Endothelial cell of umbilical vein (primary cell): Measurements from ENCODE around the gene ACSS2. TPM values are rescaled to one million over a fixed set of nuclear protein-coding genes. Genes with fewer than 3 reads are reported as not detected.

Source experiments
- BruUV-seq: library from RNA; stranded (reverse); fragments of 400-500 nt; replicated peaks from 2 replicates; lab custom pipeline; 2021; lab: Mats Ljungman, UMichigan
- CTCF ChIA-PET: fragments of 300-600, 350-600 bp; sonication (Branson Sonifier 250); formaldehyde crosslinking; loops from one replicate; lab custom pipeline; 2021; ENCODE audit warnings: antibody characterized with exemption, inconsistent platforms; lab: Charles Lee
- POLR2A ChIA-PET: fragments of 300-600, 350-600 bp; sonication (Branson Sonifier 250); formaldehyde crosslinking; loops from one replicate; lab custom pipeline; 2021; ENCODE audit warnings: antibody characterized with exemption, inconsistent platforms; lab: Charles Lee
- DNase-seq: peaks from one replicate; pipeline ENCODE4 v3.0.0-alpha.2; 2011; ENCODE audit warnings: low read depth, low spot score
- FAIRE-seq: peaks from 2 replicates; lab custom pipeline; 2011; peaks lifted over from hg19 to GRCh38; lab: Jason Lieb, UNC
- H2AFZ ChIP-seq: 2 replicates; pipeline ENCODE4 v1.6.0; 2012; ENCODE audit warnings: low read depth, low read length, control low read depth, inconsistent platforms
- H3K27ac ChIP-seq: 2 replicates; pipeline ENCODE4 v1.5.1; 2011; ENCODE audit warnings: low read depth, mild to moderate bottlenecking, control low read depth, low read length, moderate library complexity; ENCODE audit not compliant: insufficient read depth
- H3K27me3 ChIP-seq, 2 experiments: 2 replicates each; pipeline versions ENCODE4 v1.6.0 to v1.6.1; 2011; ENCODE audit warnings: low read length in 2 of 2, mixed read lengths in 1 of 2; ENCODE audit not compliant: control insufficient read depth in 2 of 2, insufficient read depth in 2 of 2
- H3K36me3 ChIP-seq, 2 experiments: 2 replicates in 1 of 2; 3 replicates in 1 of 2; pipeline ENCODE4 v1.5.1; 2011; ENCODE audit warnings: low read length in 2 of 2, mild to moderate bottlenecking in 1 of 2, moderate library complexity in 1 of 2; ENCODE audit not compliant: control insufficient read depth in 2 of 2, insufficient read depth in 2 of 2; ENCODE audit errors: extremely low read depth in 1 of 2
- H3K4me1 ChIP-seq: 3 replicates; pipeline ENCODE4 v1.5.1; 2011; ENCODE audit warnings: mild to moderate bottlenecking, low read length; ENCODE audit not compliant: control insufficient read depth, insufficient read depth; ENCODE audit errors: extremely low read depth
- H3K4me2 ChIP-seq: 2 replicates; pipeline ENCODE4 v1.6.1; 2011; ENCODE audit warnings: low read length, control low read depth, mixed read lengths; ENCODE audit not compliant: insufficient read depth
- H3K4me3 ChIP-seq, 3 experiments: fragments of 200-600 bp in 1 of 3; sonication (generic), shearing (Covaris generic) in 1 of 3; replicated peaks in 1 of 3; 2 replicates each; pipeline ENCODE4 v1.5.1; 2011 to 2016; ENCODE audit warnings: control low read depth in 3 of 3, low read length in 3 of 3, mild to moderate bottlenecking in 2 of 3, inconsistent platforms in 1 of 3, low read depth in 1 of 3, moderate library complexity in 1 of 3; ENCODE audit not compliant: insufficient read depth in 1 of 3
- H3K79me2 ChIP-seq: 2 replicates; pipeline ENCODE4 v1.6.0; 2012; ENCODE audit warnings: low read length, inconsistent platforms; ENCODE audit not compliant: control insufficient read depth, insufficient read depth
- H3K9ac ChIP-seq: replicated peaks from 2 replicates; pipeline ENCODE3; 2011; ENCODE audit warnings: low read length, control low read depth; ENCODE audit not compliant: insufficient read depth; ENCODE audit errors: extremely low read depth
- H3K9me1 ChIP-seq: replicated peaks from 3 replicates; pipeline ENCODE4 v1.6.0; 2011; ENCODE audit warnings: mild to moderate bottlenecking, low read length; ENCODE audit not compliant: control insufficient read depth, insufficient read depth; ENCODE audit errors: extremely low read depth
- H3K9me3 ChIP-seq: replicated peaks from 2 replicates; pipeline ENCODE4 v1.5.1; 2012; ENCODE audit warnings: low read length, inconsistent platforms; ENCODE audit not compliant: control insufficient read depth, insufficient read depth
- H4K20me1 ChIP-seq: replicated peaks from 2 replicates; pipeline ENCODE3; 2011; ENCODE audit warnings: mild to moderate bottlenecking, low read length; ENCODE audit not compliant: control insufficient read depth, insufficient read depth; ENCODE audit errors: extremely low read depth
- EZH2 ChIP-seq: IDR thresholded peaks from 2 replicates; pipeline ENCODE4 v1.6.1; 2012; ENCODE audit warnings: borderline replicate concordance, low read depth, mild to moderate bottlenecking, moderate library complexity, low read length, inconsistent platforms; ENCODE audit not compliant: severe bottlenecking
- FOS ChIP-seq: IDR thresholded peaks from 2 replicates; pipeline ENCODE4 v1.6.1; 2011; ENCODE audit warnings: mild to moderate bottlenecking, low read length, moderate library complexity, borderline replicate concordance; ENCODE audit not compliant: insufficient read depth
- GATA2 ChIP-seq: IDR thresholded peaks from 2 replicates; pipeline ENCODE4 v1.7.0; 2011; ENCODE audit warnings: low read depth, mild to moderate bottlenecking, moderate library complexity, mixed read lengths, low read length; ENCODE audit not compliant: insufficient read length, insufficient read depth
- JUN ChIP-seq: IDR thresholded peaks from 2 replicates; pipeline ENCODE4 v1.6.1; 2011; ENCODE audit warnings: borderline replicate concordance, low read depth; ENCODE audit not compliant: insufficient read length, insufficient read depth
- MYC ChIP-seq: IDR thresholded peaks from one replicate; pipeline ENCODE4 v1.6.1; 2011; ENCODE audit warnings: mild to moderate bottlenecking, low read depth, low read length
- POLR2A ChIP-seq: IDR thresholded peaks from 2 replicates; pipeline ENCODE4 v1.6.1; 2012; ENCODE audit warnings: low read depth, mild to moderate bottlenecking, control low read depth, low read length
- POLR2AphosphoS5 ChIP-seq: IDR thresholded peaks from 2 replicates; pipeline ENCODE4 v1.6.1; 2012; ENCODE audit warnings: low read depth, mild to moderate bottlenecking, control low read depth, low read length, moderate library complexity; ENCODE audit not compliant: insufficient read depth
- dilution Hi-C: fragments of 300-500 bp; cut with MboI; formaldehyde crosslinking; loops from one replicate; pipeline ENCODE4 v1.15.0; 2019; ENCODE audit warnings: low sequenced_read_pairs; ENCODE audit not compliant: extremely low pct_ligation_motif_present
- intact Hi-C: fragments of 100-400 bp; cut with micrococcal nuclease; formaldehyde crosslinking; loops from one replicate; pipeline ENCODE4 v1.10.0; 2022
- polyA plus RNA-seq, 4 experiments: library from polyadenylated mRNA; depleted of rRNA in 3 of 4; stranded (reverse) in 3 of 4; unstranded in 1 of 4; fragments of >200 nt; gene quantifications; 2 replicates each; pipeline versions ENCODE4 v1.2.1 to v1.2.3, GENCODE V29; 2011 to 2012; ENCODE audit warnings: missing spikeins in 1 of 4
- total RNA-seq: library from RNA; stranded (reverse); gene quantifications from 2 replicates; pipeline ENCODE4 v1.2.3, GENCODE V29; 2021
- TF ChIP-seq, protein P1 (sequence below): IDR thresholded peaks from 2 replicates; pipeline ENCODE4 v1.6.1; 2011; ENCODE audit not compliant: insufficient read depth, insufficient read length
- TF ChIP-seq, protein P2 (sequence below), 2 donors: IDR thresholded peaks; 1 replicate in 1 of 2; 2 replicates in 1 of 2; pipeline ENCODE4 v1.5.1; 2011; ENCODE audit warnings: low read length in 2 of 2, mild to moderate bottlenecking in 2 of 2, moderate library complexity in 2 of 2, control low read depth in 1 of 2, inconsistent platforms in 1 of 2, low read depth in 1 of 2; ENCODE audit not compliant: insufficient read depth in 1 of 2; ENCODE audit errors: extremely low read depth in 1 of 2

Gene ACSS2
- total and polyA plus RNA-seq, 2 donors (not counting 3 experiments of a cell fraction or from before 2014, with no cell fraction given) = 40.7 to 42.3 TPM

GRCh38 chr20:34883809-34884208, 7.4 kb downstream of the ACSS2 start:
- no peak overlapping the region for H3K4me3 ChIP-seq
- FAIRE-seq = no peak
- BruUV-seq = no TSS peak
- no peak overlapping the region for H3K27ac ChIP-seq
- TF ChIP-seq JUN (no peak), MYC (no peak), FOS (no peak), POLR2AphosphoS5 (no peak), POLR2A (no peak), EZH2 (no peak), GATA2 (no peak)
- TF ChIP-seq, protein P1, sequence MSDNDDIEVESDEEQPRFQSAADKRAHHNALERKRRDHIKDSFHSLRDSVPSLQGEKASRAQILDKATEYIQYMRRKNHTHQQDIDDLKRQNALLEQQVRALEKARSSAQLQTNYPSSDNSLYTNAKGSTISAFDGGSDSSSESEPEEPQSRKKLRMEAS = no peak
- TF ChIP-seq, protein P2, sequence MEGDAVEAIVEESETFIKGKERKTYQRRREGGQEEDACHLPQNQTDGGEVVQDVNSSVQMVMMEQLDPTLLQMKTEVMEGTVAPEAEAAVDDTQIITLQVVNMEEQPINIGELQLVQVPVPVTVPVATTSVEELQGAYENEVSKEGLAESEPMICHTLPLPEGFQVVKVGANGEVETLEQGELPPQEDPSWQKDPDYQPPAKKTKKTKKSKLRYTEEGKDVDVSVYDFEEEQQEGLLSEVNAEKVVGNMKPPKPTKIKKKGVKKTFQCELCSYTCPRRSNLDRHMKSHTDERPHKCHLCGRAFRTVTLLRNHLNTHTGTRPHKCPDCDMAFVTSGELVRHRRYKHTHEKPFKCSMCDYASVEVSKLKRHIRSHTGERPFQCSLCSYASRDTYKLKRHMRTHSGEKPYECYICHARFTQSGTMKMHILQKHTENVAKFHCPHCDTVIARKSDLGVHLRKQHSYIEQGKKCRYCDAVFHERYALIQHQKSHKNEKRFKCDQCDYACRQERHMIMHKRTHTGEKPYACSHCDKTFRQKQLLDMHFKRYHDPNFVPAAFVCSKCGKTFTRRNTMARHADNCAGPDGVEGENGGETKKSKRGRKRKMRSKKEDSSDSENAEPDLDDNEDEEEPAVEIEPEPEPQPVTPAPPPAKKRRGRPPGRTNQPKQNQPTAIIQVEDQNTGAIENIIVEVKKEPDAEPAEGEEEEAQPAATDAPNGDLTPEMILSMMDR (IDR thresholded peaks at IDR 0.05; ENCODE audit: extremely low read depth in 1 of 2, insufficient read depth in 1 of 2, low read depth in 1 of 2, low read length in 2 of 2) = no peak
- ChIA-PET POLR2A (no interaction called here), CTCF (interaction anchor here (1.0 kb wide), 1 partner anchor 9 kb away, joined by 4 read pairs; no protein-coding TSS in a partner anchor)
- H3K4me2 ChIP-seq = no peak overlapping the region
- no peak for DNase-seq
- intact Hi-C loops = no loop called here
- no peaks in the 10 kb centered on the region for H3K9me1 ChIP-seq
- H3K36me3 ChIP-seq = peaks cover 0 to 4% of the 10 kb centered on the region in 2 experiments
- dilution Hi-C loops = no loop called here
- H2AFZ ChIP-seq = no peak overlapping the region
- no peaks in the 10 kb centered on the region for H3K27me3 ChIP-seq
- no peaks in the 10 kb centered on the region for H3K9me3 ChIP-seq
- H3K4me1 ChIP-seq = no peaks in the 10 kb centered on the region
- H3K79me2 ChIP-seq = peaks cover 4% of the 10 kb centered on the region
- H3K9ac ChIP-seq = no peak overlapping the region
- no peaks in the 10 kb centered on the region for H4K20me1 ChIP-seq
